Measurements from ENCODE around the gene ARHGEF7.

The ARHGEF7 gene

GRCh38 chr13:111325146-111325890, 210.2 kb downstream of the ARHGEF7 start:
- no peak for DNase-seq (ENCODE audit: low spot score)

DNA sequence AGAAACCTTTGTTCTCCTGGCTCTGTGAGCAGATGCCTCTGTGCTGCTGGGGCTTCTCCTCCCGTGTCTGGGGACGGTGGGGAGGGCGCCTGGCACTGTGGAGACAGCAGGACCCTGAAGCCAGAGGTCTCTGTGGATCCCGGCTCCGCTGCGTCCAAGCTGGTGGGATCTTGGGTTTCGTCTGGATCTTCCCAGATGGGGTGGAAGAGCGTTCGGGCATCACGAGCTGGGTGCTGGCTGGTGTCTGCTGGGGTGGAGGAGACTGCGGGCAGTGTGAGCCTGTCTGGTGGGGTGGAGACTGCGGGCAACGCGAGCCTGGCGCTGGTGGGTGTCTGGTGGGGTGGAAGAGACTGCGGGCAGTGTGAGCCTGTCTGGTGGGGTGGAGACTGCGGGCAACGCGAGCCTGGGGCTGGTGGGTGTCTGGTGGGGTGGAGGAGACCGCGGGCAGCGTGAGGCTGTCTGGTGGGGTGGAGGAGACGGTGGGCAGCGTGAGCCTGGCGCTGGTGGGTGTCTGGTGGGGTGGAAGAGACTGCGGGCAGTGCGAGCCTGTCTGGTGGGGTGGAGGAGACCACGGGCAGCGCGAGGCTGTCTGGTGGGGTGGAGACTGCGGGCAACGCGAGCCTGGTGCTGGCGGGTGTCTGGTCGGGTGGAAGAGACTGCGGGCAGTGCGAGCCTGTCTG, 211.0 kb downstream of the ARHGEF7 start:
- no peak for DNase-seq (ENCODE audit: low spot score)

DNA sequence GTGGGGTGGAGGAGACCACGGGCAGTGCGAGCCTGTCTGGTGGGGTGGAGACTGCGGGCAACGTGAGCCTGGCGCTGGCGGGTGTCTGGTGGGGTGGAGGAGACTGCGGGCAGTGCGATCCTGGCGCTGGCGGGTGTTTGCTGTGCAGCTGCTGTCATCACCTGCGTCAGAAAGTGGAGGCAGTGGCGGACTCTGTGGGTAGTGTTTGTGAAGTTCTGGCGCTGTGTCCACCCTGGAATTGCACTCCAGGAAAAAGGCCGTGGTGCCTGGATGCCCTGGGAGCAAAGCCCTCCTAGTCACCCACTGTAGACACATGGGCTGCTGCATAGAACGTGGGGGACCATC, 211.5 kb downstream of the ARHGEF7 start:
- DNase-seq (ENCODE audit: low spot score): no peak

DNA sequence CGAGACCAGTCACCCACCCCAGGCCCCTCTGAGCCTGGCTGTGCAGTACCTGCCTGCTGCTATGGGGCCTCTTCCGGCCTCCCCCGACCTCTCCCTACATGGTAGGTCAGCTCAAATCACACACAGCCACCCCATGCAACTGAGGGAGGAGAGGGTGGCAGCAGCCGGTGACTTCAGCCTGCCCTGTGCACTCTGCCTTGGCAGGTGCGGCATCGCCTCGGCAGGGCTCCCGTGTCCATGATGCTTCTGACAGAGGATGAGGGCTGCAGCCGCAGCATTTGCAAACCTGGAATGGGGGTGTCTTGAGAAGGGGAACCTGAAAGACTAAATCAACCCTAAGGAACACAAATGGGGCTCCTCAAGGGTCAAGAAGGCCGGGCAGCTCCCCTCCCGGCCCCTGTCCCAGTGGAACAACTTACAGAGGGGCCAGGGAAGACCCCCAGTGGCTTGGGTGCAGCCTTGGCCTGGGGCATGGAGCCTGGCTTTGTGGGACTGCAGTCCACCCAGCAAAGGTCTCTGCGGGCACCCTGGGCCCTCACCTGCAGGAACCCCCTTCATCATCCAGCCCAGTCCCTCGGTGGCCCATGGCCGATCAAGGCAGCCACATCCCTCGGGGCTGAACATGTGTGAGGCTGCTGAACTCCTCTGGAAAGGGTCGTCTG, 212.0 kb downstream of the ARHGEF7 start:
- DNase-seq (ENCODE audit: low spot score): no peak

- no peak for DNase-seq (ENCODE audit: low spot score)
Observed at GRCh38 chr13:111327730-111328573, 212.8 kb downstream of the ARHGEF7 start.

DNA sequence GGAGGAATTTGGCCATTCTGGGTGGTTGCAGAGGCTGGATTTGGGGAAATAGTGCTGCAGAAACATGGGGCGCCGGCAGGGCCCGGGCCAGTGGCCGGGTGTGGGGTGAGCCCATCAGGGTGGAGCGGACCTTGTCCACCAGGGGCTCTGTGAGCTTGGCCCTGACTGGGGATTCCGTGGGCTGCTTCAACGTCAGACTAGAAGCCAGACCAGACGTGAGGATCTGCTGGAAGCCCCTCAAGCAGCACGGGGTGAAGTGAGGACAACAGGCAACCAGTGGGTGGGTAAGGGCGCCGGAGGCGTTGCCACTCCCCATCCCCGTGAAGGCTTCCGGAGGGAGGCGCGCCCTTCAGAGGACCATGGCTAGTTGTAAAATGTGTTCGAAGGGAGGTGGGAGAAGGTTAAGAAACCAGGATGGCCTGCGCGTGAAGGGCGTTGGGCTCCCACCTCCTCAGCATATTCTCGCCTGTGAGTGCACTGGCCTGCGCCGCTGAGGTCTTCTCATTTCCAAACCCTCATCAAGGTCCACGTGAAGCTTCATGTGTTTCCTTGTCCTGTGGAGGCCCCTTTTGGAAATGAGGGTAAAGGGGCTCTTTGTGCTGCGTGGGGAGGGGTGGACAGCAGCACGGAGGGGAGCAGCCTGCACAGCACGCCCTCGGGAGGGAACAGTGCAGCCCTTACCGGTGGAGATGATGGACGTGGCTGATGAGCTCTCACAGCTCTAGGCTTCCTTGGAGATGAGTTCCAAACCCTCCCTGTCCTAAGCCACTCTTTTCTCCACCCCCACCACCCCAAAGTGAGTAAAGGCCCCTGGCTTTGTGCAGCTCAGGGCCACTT, 213.7 kb downstream of the ARHGEF7 start:
- DNase-seq (ENCODE audit: low spot score): no peak

GRCh38 chr13:111329641-111330040, 214.5 kb downstream of the ARHGEF7 start:
- DNase-seq (ENCODE audit: low spot score): no peak

DNA sequence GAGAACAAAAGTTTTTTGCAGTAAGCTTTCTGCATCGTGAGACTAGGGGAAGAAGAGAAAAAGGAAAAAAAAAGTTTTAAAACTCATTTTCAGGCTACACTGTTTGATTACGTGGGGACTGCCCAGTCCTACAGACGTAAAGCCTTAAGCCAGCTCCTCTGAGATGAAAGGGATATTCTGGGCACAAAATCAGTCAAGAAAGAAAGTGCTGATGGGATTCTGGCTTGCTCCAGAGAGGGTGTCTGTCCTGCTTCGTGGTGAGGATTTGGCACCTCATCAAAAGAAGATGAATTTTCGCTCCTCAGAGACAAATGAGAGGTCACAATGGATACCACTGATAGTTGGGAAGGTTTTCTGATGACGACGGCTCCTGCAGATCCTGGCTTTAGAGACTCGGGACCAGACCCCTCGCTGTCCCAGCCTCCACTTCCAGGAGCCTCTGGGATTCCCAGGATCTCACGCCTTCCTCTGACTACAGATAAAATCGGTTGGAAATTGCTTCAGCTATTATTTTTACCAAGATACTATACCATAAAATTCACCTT, 215.0 kb downstream of the ARHGEF7 start:
- DNase-seq (ENCODE audit: low spot score): no peak

DNA sequence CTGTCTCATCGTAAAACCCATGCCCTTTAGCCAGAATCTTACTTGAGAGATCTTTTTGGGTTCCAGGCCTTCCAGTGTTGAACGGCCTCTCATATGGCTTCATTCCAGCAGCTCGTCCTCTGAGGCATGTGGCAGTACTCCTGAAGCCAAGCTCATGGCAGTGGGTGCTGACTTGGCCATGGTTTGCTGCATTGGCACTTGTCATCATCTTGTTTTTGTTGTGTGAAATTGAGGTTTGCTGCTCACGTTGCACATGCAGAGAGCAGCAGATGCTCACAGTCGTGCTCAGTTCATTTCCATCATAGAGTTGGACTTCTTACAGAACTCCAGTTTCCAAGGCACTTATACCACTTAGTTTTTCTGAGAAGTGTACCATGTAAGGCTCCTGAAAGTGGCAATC, 220.2 kb downstream of the ARHGEF7 start:
- DNase-seq (ENCODE audit: low spot score): no peak

- no peak for DNase-seq (ENCODE audit: low spot score)
Observed at GRCh38 chr13:111336666-111337065, 221.6 kb downstream of the ARHGEF7 start.

GRCh38 chr13:111337206-111337605, 222.1 kb downstream of the ARHGEF7 start:
- DNase-seq (ENCODE audit: low spot score): no peak

GRCh38 chr13:111337741-111338140, 222.6 kb downstream of the ARHGEF7 start:
- DNase-seq (ENCODE audit: low spot score): no peak

DNA sequence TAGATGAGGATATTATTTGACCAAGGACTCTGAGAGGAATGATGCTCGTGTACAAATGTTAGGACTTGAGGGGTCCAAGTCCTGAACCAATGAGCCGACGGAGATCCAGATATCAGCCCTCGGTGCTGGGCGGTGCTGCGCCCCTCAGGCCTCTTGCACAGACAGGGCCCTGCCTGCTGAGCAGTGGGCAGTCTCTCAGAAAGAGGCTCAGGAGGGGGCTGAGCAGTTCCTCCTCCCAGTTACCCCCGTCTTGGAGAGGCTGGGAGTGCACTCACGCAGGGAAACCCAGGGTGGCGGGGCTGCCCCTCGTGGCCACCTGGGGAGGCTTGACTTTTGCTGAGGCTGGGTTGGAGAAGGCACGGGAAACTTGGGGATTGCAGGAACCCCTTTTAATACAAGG, 223.7 kb downstream of the ARHGEF7 start:
- no peak for DNase-seq (ENCODE audit: low spot score)

- no peak for DNase-seq (ENCODE audit: low spot score)
Observed at GRCh38 chr13:111339366-111340143, 224.4 kb downstream of the ARHGEF7 start.

DNA sequence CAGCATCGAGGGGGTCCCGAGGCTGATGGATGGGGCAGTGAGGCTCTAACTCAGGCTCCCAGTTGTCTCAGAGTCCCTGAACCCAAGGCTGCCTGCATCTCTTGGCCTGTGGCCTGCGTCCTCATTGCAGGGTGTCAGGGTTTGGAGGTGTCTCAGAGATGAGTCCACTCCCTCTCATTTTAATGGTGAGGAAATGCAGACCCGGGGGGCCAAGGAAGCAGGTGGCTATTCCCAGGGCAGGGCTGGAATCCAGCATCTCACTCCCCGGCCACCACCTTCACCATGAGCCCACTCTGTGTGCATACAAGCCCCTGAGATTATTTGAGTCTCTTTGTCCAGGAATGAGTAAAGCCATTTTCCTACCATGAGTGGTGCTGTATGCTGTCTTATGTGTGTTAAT, 226.8 kb downstream of the ARHGEF7 start:
- DNase-seq (ENCODE audit: low spot score): no peak

DNA sequence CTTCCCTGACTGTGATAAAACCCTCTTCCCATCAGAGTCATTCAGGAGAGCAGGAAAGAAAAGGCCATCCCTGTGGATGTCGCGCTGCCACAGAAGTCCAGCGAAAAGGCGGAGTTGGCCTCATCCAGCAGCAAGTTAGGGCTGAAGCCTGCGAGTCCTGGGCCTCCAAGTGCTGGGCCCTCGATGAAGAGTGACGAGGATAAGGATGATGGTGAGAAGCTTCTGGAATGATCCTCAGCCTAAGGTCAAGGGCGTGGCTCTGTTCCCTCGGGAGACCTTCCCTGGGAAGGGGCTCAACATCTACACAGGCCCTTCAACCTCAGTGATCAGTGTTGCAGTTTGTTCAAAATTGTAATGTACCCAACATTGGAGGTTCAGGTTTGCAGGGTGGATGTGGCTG, 227.6 kb downstream of the ARHGEF7 start:
- DNase-seq (ENCODE audit: low spot score): no peak

DNA sequence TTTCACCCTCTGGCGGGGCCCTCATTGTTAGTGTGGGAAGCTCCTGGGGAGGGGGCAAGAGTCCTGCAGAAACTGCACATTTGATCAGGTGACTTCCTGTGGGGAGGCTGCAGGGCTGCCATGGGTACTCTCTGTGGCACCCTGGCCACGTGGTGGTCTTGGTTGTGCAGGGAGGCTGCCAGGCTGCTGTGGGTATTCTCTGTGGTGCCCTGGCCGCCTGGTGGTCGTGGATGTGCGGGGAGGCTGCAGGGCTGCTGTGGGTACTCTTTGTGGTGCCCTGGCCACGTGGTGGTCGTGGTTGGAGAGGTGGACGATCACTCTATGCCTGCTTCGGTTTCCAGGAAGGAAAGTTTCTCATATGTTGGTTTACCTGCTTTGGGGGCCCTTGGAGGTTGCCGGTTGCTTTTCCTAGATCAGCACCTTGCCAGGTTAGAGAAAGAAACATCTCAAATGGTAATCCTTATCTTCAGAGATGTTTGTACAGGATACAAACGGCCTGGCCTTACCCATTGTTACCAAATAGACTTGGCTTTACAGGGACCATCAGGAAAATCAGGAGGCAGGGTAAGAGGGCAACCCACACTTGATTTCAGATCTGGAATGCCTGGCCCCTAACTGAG, 228.2 kb downstream of the ARHGEF7 start:
- no peak for DNase-seq (ENCODE audit: low spot score)

GRCh38 chr13:111344471-111345191, 229.5 kb downstream of the ARHGEF7 start:
- DNase-seq (ENCODE audit: low spot score): no peak

- DNase-seq (ENCODE audit: low spot score): no peak
Observed at GRCh38 chr13:111345682-111346081, 230.6 kb downstream of the ARHGEF7 start.

All from pons (tissue), 1 donor.